ENCODE data around the gene ZDHHC11. TPM values are rescaled to one million over a fixed set of nuclear protein-coding genes. Genes with fewer than 3 reads are reported as not detected.

ZDHHC11 gene
- total RNA-seq, 1 donor from 2014 or later = 73.0 TPM

DNA sequence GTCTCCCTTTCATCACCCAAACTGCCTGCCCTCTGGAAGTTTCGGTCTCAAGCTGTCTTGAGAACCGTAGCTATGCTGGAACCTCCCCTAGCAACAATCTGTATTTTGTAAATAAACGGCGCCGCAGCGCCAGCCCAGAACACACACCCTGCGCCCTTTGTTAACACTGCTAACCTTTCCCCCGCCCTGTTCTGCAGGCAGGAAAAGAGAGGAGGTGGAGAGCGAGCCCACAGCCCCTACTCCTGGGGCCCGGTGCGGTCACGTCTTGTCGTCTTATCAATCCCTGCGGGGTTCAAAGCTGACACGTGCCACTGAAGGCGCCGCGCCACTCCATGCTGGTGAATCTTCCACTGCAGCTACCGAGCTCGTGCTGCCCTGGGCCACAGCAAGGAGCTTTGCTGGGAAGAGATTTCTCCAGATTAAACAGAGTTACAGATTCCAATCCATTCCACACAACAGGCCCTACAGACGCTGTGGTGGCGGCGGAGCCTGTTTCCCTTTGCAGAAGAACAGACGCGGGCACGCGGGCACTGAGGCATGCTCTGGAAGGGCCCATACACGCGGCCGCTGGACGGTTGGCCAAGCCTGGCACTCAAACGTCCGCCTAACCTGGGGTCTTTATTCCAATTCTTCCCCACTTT lies 91.6 kb downstream of the ZDHHC11 start:
- no peak for DNase-seq
- H3K9me3 Mint-ChIP-seq (ENCODE audit: unreplicated experiment) = peaks cover 23% of the 10 kb centered on the region
- no peak overlapping the region for H3K4me3 Mint-ChIP-seq (ENCODE audit: unreplicated experiment)
- peaks cover 17% of the 10 kb centered on the region for H3K36me3 Mint-ChIP-seq (ENCODE audit: unreplicated experiment)
- peak overlapping the region; percentile 11 for H3K27ac Mint-ChIP-seq (ENCODE audit: unreplicated experiment)
- peaks cover 22% of the 10 kb centered on the region for H3K4me1 Mint-ChIP-seq (ENCODE audit: low read depth, unreplicated experiment)
- TF ChIP-seq, protein P1, sequence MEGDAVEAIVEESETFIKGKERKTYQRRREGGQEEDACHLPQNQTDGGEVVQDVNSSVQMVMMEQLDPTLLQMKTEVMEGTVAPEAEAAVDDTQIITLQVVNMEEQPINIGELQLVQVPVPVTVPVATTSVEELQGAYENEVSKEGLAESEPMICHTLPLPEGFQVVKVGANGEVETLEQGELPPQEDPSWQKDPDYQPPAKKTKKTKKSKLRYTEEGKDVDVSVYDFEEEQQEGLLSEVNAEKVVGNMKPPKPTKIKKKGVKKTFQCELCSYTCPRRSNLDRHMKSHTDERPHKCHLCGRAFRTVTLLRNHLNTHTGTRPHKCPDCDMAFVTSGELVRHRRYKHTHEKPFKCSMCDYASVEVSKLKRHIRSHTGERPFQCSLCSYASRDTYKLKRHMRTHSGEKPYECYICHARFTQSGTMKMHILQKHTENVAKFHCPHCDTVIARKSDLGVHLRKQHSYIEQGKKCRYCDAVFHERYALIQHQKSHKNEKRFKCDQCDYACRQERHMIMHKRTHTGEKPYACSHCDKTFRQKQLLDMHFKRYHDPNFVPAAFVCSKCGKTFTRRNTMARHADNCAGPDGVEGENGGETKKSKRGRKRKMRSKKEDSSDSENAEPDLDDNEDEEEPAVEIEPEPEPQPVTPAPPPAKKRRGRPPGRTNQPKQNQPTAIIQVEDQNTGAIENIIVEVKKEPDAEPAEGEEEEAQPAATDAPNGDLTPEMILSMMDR (IDR thresholded peaks at IDR 0.05; ENCODE audit: partially characterized antibody, unreplicated experiment) = no peak
- H3K27me3 Mint-ChIP-seq (ENCODE audit: unreplicated experiment) = peaks cover 16% of the 10 kb centered on the region

DNA sequence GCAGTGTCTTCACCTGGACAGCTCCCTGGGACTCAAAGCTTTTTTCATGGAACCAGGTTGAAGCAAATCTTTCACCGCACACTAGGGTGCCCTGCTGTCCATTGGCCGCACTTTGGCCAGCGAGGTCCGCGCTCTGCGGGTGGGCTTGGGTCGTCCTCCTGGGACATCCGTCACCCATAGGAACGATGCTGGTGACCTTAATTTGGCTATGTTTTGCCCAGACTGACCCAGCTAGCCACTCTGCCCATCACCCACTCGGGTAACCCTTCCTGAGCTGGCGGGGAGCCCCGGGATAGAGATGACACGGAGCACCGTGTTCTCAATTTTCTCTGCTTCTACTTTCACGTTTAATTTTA lies 92.1 kb downstream of the ZDHHC11 start:
- Mint-ChIP-seq H3K36me3 (ENCODE audit: unreplicated experiment) (peaks cover 15% of the 10 kb centered on the region), H3K27ac (ENCODE audit: unreplicated experiment) (peak overlapping the region; percentile 11), H3K27me3 (ENCODE audit: unreplicated experiment) (peaks cover 16% of the 10 kb centered on the region), H3K4me3 (ENCODE audit: unreplicated experiment) (no peak overlapping the region), H3K9me3 (ENCODE audit: unreplicated experiment) (peaks cover 25% of the 10 kb centered on the region), H3K4me1 (ENCODE audit: low read depth, unreplicated experiment) (peaks cover 22% of the 10 kb centered on the region)
- TF ChIP-seq, protein P1 (IDR thresholded peaks at IDR 0.05; ENCODE audit: partially characterized antibody, unreplicated experiment) = no peak
- no peak for DNase-seq

DNA sequence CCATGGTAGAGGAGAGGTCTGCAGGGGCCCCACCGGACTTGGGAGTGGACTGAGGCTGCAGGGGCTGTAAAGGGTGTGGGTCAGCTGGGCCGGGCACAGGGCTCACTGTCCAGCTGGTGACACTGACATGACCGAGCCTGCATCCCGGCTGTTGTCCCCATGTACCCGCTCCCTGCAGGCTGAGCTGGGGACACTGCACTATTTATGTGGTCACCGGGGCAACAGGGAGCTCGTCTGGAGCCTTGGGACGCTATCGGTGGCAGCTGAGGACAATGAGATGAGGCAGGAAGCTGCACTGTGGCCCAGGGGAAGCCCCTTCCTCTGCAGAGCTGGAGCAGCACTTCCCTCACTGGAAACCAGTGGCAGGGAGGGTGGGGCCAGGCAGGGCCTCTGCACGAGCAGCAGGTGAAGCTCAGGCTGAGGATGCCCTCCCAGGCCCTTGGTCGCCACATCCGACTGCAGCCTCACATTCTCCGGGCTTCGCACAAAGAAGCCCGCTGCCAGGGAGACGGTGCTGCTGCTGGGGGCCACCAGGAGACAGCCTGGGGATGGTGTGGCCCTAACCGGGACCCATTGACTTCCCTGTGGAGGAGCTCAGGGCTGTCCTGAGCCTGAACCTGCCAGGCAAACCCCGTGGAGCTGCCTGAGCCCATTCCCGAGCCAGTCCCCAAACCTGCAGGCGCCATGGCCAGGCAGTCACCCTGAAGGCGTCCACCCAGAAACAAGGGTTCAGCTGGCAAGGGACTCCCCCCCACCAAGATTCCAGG lies 92.7 kb downstream of the ZDHHC11 start:
- peaks cover 16% of the 10 kb centered on the region for H3K27me3 Mint-ChIP-seq (ENCODE audit: unreplicated experiment)
- H3K4me3 Mint-ChIP-seq (ENCODE audit: unreplicated experiment) = no peak overlapping the region
- peaks cover 22% of the 10 kb centered on the region for H3K4me1 Mint-ChIP-seq (ENCODE audit: low read depth, unreplicated experiment)
- H3K27ac Mint-ChIP-seq (ENCODE audit: unreplicated experiment) = no peak overlapping the region
- DNase-seq = peak; percentile 63
- H3K9me3 Mint-ChIP-seq (ENCODE audit: unreplicated experiment) = peaks cover 22% of the 10 kb centered on the region
- TF ChIP-seq, protein P1 (IDR thresholded peaks at IDR 0.05; ENCODE audit: partially characterized antibody, unreplicated experiment) = no peak
- H3K36me3 Mint-ChIP-seq (ENCODE audit: unreplicated experiment) = peaks cover 11% of the 10 kb centered on the region

DNA sequence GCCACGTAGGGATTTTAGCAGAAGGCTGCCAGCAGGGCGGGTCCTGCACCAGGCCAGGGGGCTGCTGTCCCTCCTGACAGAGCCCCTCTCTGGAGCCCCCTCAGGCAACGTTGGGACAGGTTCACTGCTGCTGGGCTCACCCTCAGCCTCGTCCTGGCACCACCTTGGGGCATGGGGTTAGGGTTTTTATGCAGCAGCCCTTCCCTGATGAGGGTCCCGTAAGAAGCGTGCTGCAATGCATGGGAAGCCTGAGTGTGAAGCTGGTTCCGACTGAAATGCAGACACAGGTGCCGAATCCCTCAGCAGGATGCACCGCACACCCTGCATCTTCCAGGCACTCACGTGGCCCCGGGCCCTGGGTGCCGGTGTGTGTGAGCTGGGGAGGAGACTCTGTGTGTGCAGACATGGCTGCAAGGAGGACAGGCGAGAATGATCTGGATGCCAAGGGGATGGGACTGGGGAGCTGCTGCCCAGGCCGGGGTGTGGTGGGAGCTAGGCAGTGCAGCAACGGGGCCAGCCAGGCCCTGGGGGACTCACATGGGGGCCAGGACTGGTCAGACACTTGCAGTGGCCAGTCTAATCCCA lies 93.3 kb downstream of the ZDHHC11 start:
- H3K9me3 Mint-ChIP-seq (ENCODE audit: unreplicated experiment) = peaks cover 17% of the 10 kb centered on the region
- DNase-seq = no peak
- H3K36me3 Mint-ChIP-seq (ENCODE audit: unreplicated experiment) = peaks cover 6% of the 10 kb centered on the region
- peaks cover 20% of the 10 kb centered on the region for H3K4me1 Mint-ChIP-seq (ENCODE audit: low read depth, unreplicated experiment)
- H3K4me3 Mint-ChIP-seq (ENCODE audit: unreplicated experiment) = no peak overlapping the region
- TF ChIP-seq, protein P1 (IDR thresholded peaks at IDR 0.05; ENCODE audit: partially characterized antibody, unreplicated experiment) = no peak
- no peak overlapping the region for H3K27ac Mint-ChIP-seq (ENCODE audit: unreplicated experiment)
- H3K27me3 Mint-ChIP-seq (ENCODE audit: unreplicated experiment) = peaks cover 14% of the 10 kb centered on the region

Measured in glutamatergic neuron (in vitro differentiated cells).